ENCODE data around the gene ADAM12. TPM values are rescaled to one million over a fixed set of nuclear protein-coding genes. Genes with fewer than 3 reads are reported as not detected.

The ADAM12 gene
- total RNA-seq, 1 experiment from 2014 or later = not detected

- Histone ChIP-seq H3K27me3 (ENCODE audit: insufficient read depth, low read length) (peaks cover 25% of the 10 kb centered on the region), H3K9me2 (ENCODE audit: insufficient read depth) (no peaks in the 10 kb centered on the region), H3K27ac (ENCODE audit: low read depth, low read length) (no peak overlapping the region), H3K79me2 (ENCODE audit: insufficient read depth, low read length) (no peaks in the 10 kb centered on the region), H3K4me1 (ENCODE audit: control insufficient read depth in 1 of 2, insufficient read depth in 2 of 2, low read length in 2 of 2) (no peaks in the 10 kb centered on the region), H3K4me2 (ENCODE audit: low read length) (no peak overlapping the region), H3K4me3 (replicated peaks in 1 of 2; ENCODE audit: low read depth in 1 of 2, low read length in 2 of 2) (no peak overlapping the region), H3K36me3 (ENCODE audit: control insufficient read depth in 1 of 2, insufficient read depth in 2 of 2, low read length in 2 of 2) (no peaks in the 10 kb centered on the region), H4K20me1 (ENCODE audit: insufficient read depth) (no peaks in the 10 kb centered on the region), H3K9me3 (ENCODE audit: control insufficient read depth in 1 of 2, insufficient read depth in 1 of 2, low read depth in 1 of 2, low read length in 2 of 2) (peaks cover 0 to 5% of the 10 kb centered on the region in 2 experiments; a peak in 2 of 4 replicates), H3K9ac (ENCODE audit: low read length) (no peak overlapping the region), H2AFZ (ENCODE audit: low read depth, low read length, poor library complexity, severe bottlenecking) (no peak overlapping the region)
- RAD21 ChIA-PET (ENCODE audit: low non-redundant PET in 1 of 2, low total read pairs in 2 of 2, uncharacterized antibody in 2 of 2, unreplicated experiment in 2 of 2) = no interaction called here
- intact Hi-C loops (cut with micrococcal nuclease) = no loop called here
- POLR2A ChIA-PET = no interaction called here
- no peak for ATAC-seq
- BruUV-seq (replicated peaks) = no TSS peak
- DNase-seq (ENCODE audit: low read depth, low spot score) = no peak
- CTCF ChIA-PET = no interaction called here
- TF ChIP-seq POLR2A (IDR thresholded peaks at IDR 0.05; ENCODE audit: borderline replicate concordance, extremely low read depth, insufficient read depth, insufficient read length) (no peak), EZH2phosphoT487 (IDR thresholded peaks at IDR 0.05; ENCODE audit: borderline replicate concordance) (no peak), ZNF274 (IDR thresholded peaks at IDR 0.05; ENCODE audit: low read depth, low read length) (no peak), CTCF (IDR thresholded peaks at IDR 0.05 in 2 of 3, conservative IDR thresholded peaks at IDR 0.05 in 1 of 3; ENCODE audit: borderline replicate concordance in 1 of 3, insufficient read depth in 1 of 3, low read depth in 2 of 3, low read length in 2 of 3) (no peak), JUND (IDR thresholded peaks at IDR 0.05) (no peak), ATF3 (IDR thresholded peaks at IDR 0.05) (no peak)
These were observed 35.6 kb upstream of the ADAM12 start for GRCh38 chr10:126423732-126424491.

- H3K4me2 ChIP-seq (ENCODE audit: low read length) = no peak overlapping the region
- H3K27ac ChIP-seq (ENCODE audit: low read depth, low read length) = no peak overlapping the region
- H3K4me1 ChIP-seq (ENCODE audit: control insufficient read depth in 1 of 2, insufficient read depth in 2 of 2, low read length in 2 of 2) = no peaks in the 10 kb centered on the region
- peaks cover 0 to 5% of the 10 kb centered on the region in 2 experiments; a peak in 2 of 4 replicates for H3K9me3 ChIP-seq (ENCODE audit: control insufficient read depth in 1 of 2, insufficient read depth in 1 of 2, low read depth in 1 of 2, low read length in 2 of 2)
- TF ChIP-seq CEBPB (IDR thresholded peaks at IDR 0.05; ENCODE audit: low read depth) = no peak
- TF ChIP-seq EGR1 (IDR thresholded peaks at IDR 0.05; ENCODE audit: low read depth) = no peak
- no peak for TF ChIP-seq REST (IDR thresholded peaks at IDR 0.05; ENCODE audit: low read depth)
- TF ChIP-seq POLR2AphosphoS5 (IDR thresholded peaks at IDR 0.05; ENCODE audit: low read depth, low read length) = no peak
- no peak for TF ChIP-seq ZFX (IDR thresholded peaks at IDR 0.05)
- no peak for TF ChIP-seq YY1 (IDR thresholded peaks at IDR 0.05; ENCODE audit: extremely low read depth, insufficient replicate concordance, low read depth, low read length)
- TF ChIP-seq POLR2A (IDR thresholded peaks at IDR 0.05; ENCODE audit: borderline replicate concordance, extremely low read depth, insufficient read depth, insufficient read length) = no peak
- no peak for TF ChIP-seq ELF1 (IDR thresholded peaks at IDR 0.05; ENCODE audit: borderline replicate concordance, low read depth)
- H3K36me3 ChIP-seq (ENCODE audit: control insufficient read depth in 1 of 2, insufficient read depth in 2 of 2, low read length in 2 of 2) = no peaks in the 10 kb centered on the region
- H4K20me1 ChIP-seq (ENCODE audit: insufficient read depth) = no peaks in the 10 kb centered on the region
- ChIA-PET POLR2A (no interaction called here), CTCF (no interaction called here), RAD21 (ENCODE audit: low non-redundant PET in 1 of 2, low total read pairs in 2 of 2, uncharacterized antibody in 2 of 2, unreplicated experiment in 2 of 2) (no interaction called here)
- H3K9ac ChIP-seq (ENCODE audit: low read length) = no peak overlapping the region
- H3K9me2 ChIP-seq (ENCODE audit: insufficient read depth) = no peaks in the 10 kb centered on the region
- no peak overlapping the region for H3K4me3 ChIP-seq (replicated peaks in 1 of 2; ENCODE audit: low read depth in 1 of 2, low read length in 2 of 2)
- ATAC-seq = no peak
- H2AFZ ChIP-seq (ENCODE audit: low read depth, low read length, poor library complexity, severe bottlenecking) = no peak overlapping the region
- intact Hi-C loops (cut with micrococcal nuclease) = no loop called here
- no TSS peak for BruUV-seq (replicated peaks)
- peaks cover 28% of the 10 kb centered on the region for H3K27me3 ChIP-seq (ENCODE audit: insufficient read depth, low read length)
- no peaks in the 10 kb centered on the region for H3K79me2 ChIP-seq (ENCODE audit: insufficient read depth, low read length)
- no peak for DNase-seq (ENCODE audit: low read depth, low spot score)
These were observed 34.3 kb upstream of the ADAM12 start for GRCh38 chr10:126422567-126422966.
